ENCODE measurements around the gene LRP1-AS. TPM values are rescaled to one million over a fixed set of nuclear protein-coding genes. Genes with fewer than 3 reads are reported as not detected.
A peak's percentile ranks its signal among the peaks of the same experiment; 100 is the strongest.

The LRP1-AS gene
- polyA plus RNA-seq, 1 donor (not counting 4 experiments of a cell fraction or from before 2014, with no cell fraction given) = not detected

- dilution Hi-C loops (cut with MboI; ENCODE audit: extremely low pct_ligation_motif_present, low sequenced_read_pairs) = no loop called here
- TF ChIP-seq CTCF (optimal IDR thresholded peaks at IDR 0.05 in 1 of 3, IDR thresholded peaks at IDR 0.05 in 1 of 3, conservative IDR thresholded peaks at IDR 0.05 in 1 of 3; ENCODE audit: extremely low read depth in 1 of 3, insufficient read depth in 2 of 3, low read length in 3 of 3) (no peak), EZH2 (IDR thresholded peaks at IDR 0.05; ENCODE audit: low read length) (no peak)
- Histone ChIP-seq H3K4me2 (ENCODE audit: control insufficient read depth, extremely low read depth, insufficient read depth, low read depth, low read length) (peak overlapping the region; percentile 37), H2AFZ (ENCODE audit: control insufficient read depth, low read length) (no peak overlapping the region), H4K20me1 (ENCODE audit: control insufficient read depth, extremely low read depth, insufficient read depth, low read length) (no peaks in the 10 kb centered on the region), H3K4me3 (ENCODE audit: control insufficient read depth in 2 of 3, extremely low read depth in 1 of 3, insufficient read depth in 2 of 3, low read depth in 1 of 3, low read length in 3 of 3) (no peak overlapping the region), H3K79me2 (ENCODE audit: control insufficient read depth, insufficient read depth, low read length) (peaks cover under 1% of the 10 kb centered on the region), H3K9me1 (ENCODE audit: control insufficient read depth, extremely low read depth, insufficient read depth, low read length) (peaks cover 4% of the 10 kb centered on the region), H3K27me3 (ENCODE audit: control insufficient read depth, extremely low read depth, insufficient read depth, low read length) (no peaks in the 10 kb centered on the region), H3K27ac (ENCODE audit: control insufficient read depth, insufficient read depth, low read length) (peak overlapping the region; percentile 73), H3K4me1 (ENCODE audit: control insufficient read depth, extremely low read depth, insufficient read depth, low read length) (peaks cover 35% of the 10 kb centered on the region), H3K9ac (ENCODE audit: control insufficient read depth, extremely low read depth, insufficient read depth, low read length) (peak overlapping the region; percentile 29), H3K36me3 (ENCODE audit: control insufficient read depth in 2 of 2, extremely low read depth in 1 of 2, insufficient read depth in 2 of 2, low read length in 2 of 2) (peaks cover 25 to 45% of the 10 kb centered on the region in 2 experiments), H3K9me3 (ENCODE audit: control insufficient read depth, low read depth, low read length) (no peaks in the 10 kb centered on the region)
- FAIRE-seq (peak; percentile 97), DNase-seq (ENCODE audit: low read depth, low spot score) (peak; percentile 98)
These were observed 51.3 kb downstream of the LRP1-AS start for GRCh38 chr12:57096099-57096572.

- Histone ChIP-seq H3K9ac (ENCODE audit: control insufficient read depth, extremely low read depth, insufficient read depth, low read length) (peak overlapping the region; percentile 29), H3K9me3 (ENCODE audit: control insufficient read depth, low read depth, low read length) (no peaks in the 10 kb centered on the region), H3K9me1 (ENCODE audit: control insufficient read depth, extremely low read depth, insufficient read depth, low read length) (peaks cover 4% of the 10 kb centered on the region), H3K4me3 (ENCODE audit: control insufficient read depth in 2 of 3, extremely low read depth in 1 of 3, insufficient read depth in 2 of 3, low read depth in 1 of 3, low read length in 3 of 3) (no peak overlapping the region), H3K27ac (ENCODE audit: control insufficient read depth, insufficient read depth, low read length) (peak overlapping the region; percentile 73), H4K20me1 (ENCODE audit: control insufficient read depth, extremely low read depth, insufficient read depth, low read length) (peaks cover 4% of the 10 kb centered on the region), H3K79me2 (ENCODE audit: control insufficient read depth, insufficient read depth, low read length) (peaks cover 8% of the 10 kb centered on the region), H2AFZ (ENCODE audit: control insufficient read depth, low read length) (no peak overlapping the region), H3K36me3 (ENCODE audit: control insufficient read depth in 2 of 2, extremely low read depth in 1 of 2, insufficient read depth in 2 of 2, low read length in 2 of 2) (peaks cover 25 to 45% of the 10 kb centered on the region in 2 experiments), H3K27me3 (ENCODE audit: control insufficient read depth, extremely low read depth, insufficient read depth, low read length) (no peaks in the 10 kb centered on the region), H3K4me2 (ENCODE audit: control insufficient read depth, extremely low read depth, insufficient read depth, low read depth, low read length) (peak overlapping the region; percentile 37), H3K4me1 (ENCODE audit: control insufficient read depth, extremely low read depth, insufficient read depth, low read length) (peaks cover 40% of the 10 kb centered on the region)
- TF ChIP-seq EZH2 (IDR thresholded peaks at IDR 0.05; ENCODE audit: low read length) (no peak), CTCF (optimal IDR thresholded peaks at IDR 0.05 in 1 of 3, IDR thresholded peaks at IDR 0.05 in 1 of 3, conservative IDR thresholded peaks at IDR 0.05 in 1 of 3; ENCODE audit: extremely low read depth in 1 of 3, insufficient read depth in 2 of 3, low read length in 3 of 3) (no peak)
- peak; percentile 13 for FAIRE-seq
- dilution Hi-C loops (cut with MboI; ENCODE audit: extremely low pct_ligation_motif_present, low sequenced_read_pairs) = no loop called here
- DNase-seq (ENCODE audit: low read depth, low spot score) = no peak
These were observed 52.0 kb downstream of the LRP1-AS start for GRCh38 chr12:57095440-57095839.

Small RNA genes within 50 kb of the gene (small RNA-seq; reads per million reads assigned to genes)
- gene MIR1228 (ENCODE audit: insufficient read length in 3 of 3, low read depth in 3 of 3, low replicate concordance in 1 of 3) = 0 to 4.3 (median 0.25) reads per million in 3 experiments

Other genes starting within 250 kb of the LRP1-AS start
- gene SDR9C7, start 213.2 kb downstream of the LRP1-AS start, polyA plus RNA-seq = 1.3 to 2.4 TPM (median 1.3 TPM) in 3 replicates
- gene RDH16, start 190.0 kb downstream of the LRP1-AS start, polyA plus RNA-seq = 0.10 to 0.30 TPM (median 0.21 TPM) in 3 replicates
- 3.4 to 5.4 TPM (median 4.1 TPM) in 3 replicates for gene ZBTB39, start 141.1 kb downstream of the LRP1-AS start, polyA plus RNA-seq
- not detected in 3 replicates for gene TAC3, start 131.1 kb downstream of the LRP1-AS start, polyA plus RNA-seq
- gene MYO1A, start 97.5 kb downstream of the LRP1-AS start, polyA plus RNA-seq = 0.01 TPM in 1 of 3 replicates, not detected in the others
- 7.4 to 18.6 TPM (median 11.2 TPM) in 3 replicates for gene NEMP1, start 68.8 kb downstream of the LRP1-AS start, polyA plus RNA-seq
- 11.4 to 32.2 TPM (median 22.0 TPM) in 3 replicates for gene NAB2, start 58.5 kb downstream of the LRP1-AS start, polyA plus RNA-seq
- 113 to 141 TPM (median 116 TPM) in 3 replicates for gene STAT6, start 36.3 kb downstream of the LRP1-AS start, polyA plus RNA-seq
- gene LRP1, start 19.1 kb downstream of the LRP1-AS start, polyA plus RNA-seq = 4.9 to 11.3 TPM (median 9.6 TPM) in 3 replicates
- gene NXPH4, start 69.2 kb upstream of the LRP1-AS start, polyA plus RNA-seq = 0.97 to 1.4 TPM (median 1.2 TPM) in 3 replicates
- 84.0 to 180 TPM (median 128 TPM) in 3 replicates for gene SHMT2, start 82.1 kb upstream of the LRP1-AS start, polyA plus RNA-seq
- 0.27 to 0.94 TPM (median 0.62 TPM) in 3 replicates for gene STAC3, start 103.6 kb upstream of the LRP1-AS start, polyA plus RNA-seq

All from keratinocyte (primary cell).